Ovary (tissue), 9 donors: Measurements from ENCODE around the gene RDX. TPM values are rescaled to one million over a fixed set of nuclear protein-coding genes. Genes with fewer than 3 reads are reported as not detected.
"Not testable (repeated sequence)": the region's sequence is repeated elsewhere in the genome, so short reads cannot be mapped to it uniquely, and the experiment has no call there.

ENCODE experiments used
- DNase-seq, 5 donors: peaks; one replicate each; pipeline ENCODE4 v3.0.0-alpha.2; 2019 to 2020
- H3K27ac ChIP-seq, 2 donors: fragments of 200-600 bp; one replicate each; pipeline versions ENCODE4 v1.5.1 to v1.8.0; 2019 to 2022
- H3K27me3 ChIP-seq: fragments of 200-600 bp; one replicate; pipeline ENCODE4 v1.8.0; 2022
- H3K36me3 ChIP-seq: fragments of 200-600 bp; sonication (generic); one replicate; pipeline ENCODE4 v1.5.1; 2019
- H3K4me1 ChIP-seq: one replicate; pipeline ENCODE4 v1.8.1; 2013; ENCODE audit warnings: mild to moderate bottlenecking, moderate library complexity; ENCODE audit not compliant: insufficient read depth
- H3K4me3 ChIP-seq: fragments of 200-600 bp; sonication (generic); one replicate; pipeline ENCODE4 v1.5.1; 2017
- H3K9me3 ChIP-seq, 2 donors: fragments of 200-600 bp in 1 of 2; sonication (generic) in 1 of 2; one replicate each; pipeline versions ENCODE4 v1.5.1 to v1.8.1; 2013 to 2019; ENCODE audit warnings: mild to moderate bottlenecking in 1 of 2, moderate library complexity in 1 of 2
- CTCF ChIP-seq, 3 donors: fragments of 450-650 bp in 2 of 3; fragments of 200-600 bp in 1 of 3; IDR thresholded peaks; one replicate each; pipeline versions ENCODE4 v1.5.1 to v1.8.0; 2016 to 2022; ENCODE audit warnings: antibody characterized with exemption in 3 of 3, mild to moderate bottlenecking in 1 of 3
- EP300 ChIP-seq: sonication (generic); formaldehyde crosslinking; IDR thresholded peaks from one replicate; pipeline ENCODE4 v1.6.1; 2017; ENCODE audit warnings: antibody characterized with exemption
- POLR2A ChIP-seq: fragments of 450-650 bp; IDR thresholded peaks from one replicate; pipeline ENCODE4 v1.6.1; 2017; ENCODE audit warnings: antibody characterized with exemption, mild to moderate bottlenecking, moderate library complexity
- WGBS, 3 donors: extraction: QIAGEN DNeasy Blood & Tissue Kit in 1 of 3; methylation state at CpG; one replicate each; pipeline versions ENCODE4 v1.1.5 to v1.1.7; 2013 to 2017; 5-methylcytosine and 5-hydroxymethylcytosine counted together
- intact Hi-C, 4 donors: fragments of 100-400 bp; cut with DNase I; formaldehyde crosslinking; loops; one replicate each; pipeline versions ENCODE4 v1.11.0 to v1.15.1; 2022 to 2023
- polyA plus RNA-seq, 2 donors: library from polyadenylated mRNA; stranded (reverse); fragments of 200-250 nt in 1 of 2; fragments of 350-450 nt in 1 of 2; fragmentation: Illumina TruSeq in 1 of 2; extraction: RNeasy Lipid Tissue Mini Kit (QIAGEN cat#74804) in 1 of 2; gene quantifications; one replicate each; pipeline ENCODE4 v1.2.3, GENCODE V29; 2013 to 2014
- total RNA-seq, 7 donors: library from RNA; depleted of rRNA in 2 of 7; stranded (reverse); fragments of >200 nt in 2 of 7; fragmentation: NEBNext Ultra II Directional in 3 of 7; extraction: Animal tissue kit (Norgen Biotek cat#: 25700) in 3 of 7; gene quantifications; one replicate each; pipeline versions ENCODE4 v1.1.0 to v1.2.4, GENCODE V29; 2016 to 2023
- donor health status: DM: no; HTN: no; CAD: no; lungs with moderate emphysema.
- donor health status: DM: no; HTN: no; CAD: no.
- donor health status: Bipolar disorder and iron deficiency.
- donor health status: DM: yes; HTN: yes; CAD: no.
- donor health status: DM: no; HTN: no; CAD: no.
- donor health status: DM: yes; HTN: yes; CAD: no.

RDX gene
- total and polyA plus RNA-seq, 9 donors, result 40.0 to 175 (median 126) TPM

- 95 to 98% (median 96%) methylated on average over 9 of the region's 9 CpGs for WGBS, 3 donors
- Histone ChIP-seq H3K4me3 (no peak overlapping the region), H3K27me3 (no peaks in the 10 kb centered on the region), H3K4me1 (no peaks in the 10 kb centered on the region), H3K36me3 (no peaks in the 10 kb centered on the region), H3K9me3 (no peaks in the 10 kb centered on the region), H3K27ac (no peak overlapping the region)
- DNase-seq, result no peak
- TF ChIP-seq EP300, result no peak
- no peak for TF ChIP-seq POLR2A
- no peak for TF ChIP-seq CTCF (IDR thresholded peaks at IDR 0.05)
- intact Hi-C loops, result no loop called here
These were observed 98.2 kb downstream of the RDX start for GRCh38 chr11:110198031-110198729.

- TF ChIP-seq EP300 (no peak), CTCF (IDR thresholded peaks at IDR 0.05) (no peak), POLR2A (no peak)
- Histone ChIP-seq H3K9me3 (no peaks in the 10 kb centered on the region), H3K27ac (no peak overlapping the region), H3K4me3 (no peak overlapping the region), H3K27me3 (no peaks in the 10 kb centered on the region), H3K36me3 (no peaks in the 10 kb centered on the region), H3K4me1 (no peaks in the 10 kb centered on the region)
- intact Hi-C loops, result no loop called here
- 79 to 96% (median 94%) methylated on average over 9 of the region's 9 CpGs for WGBS, 3 donors
- DNase-seq, result no peak
These were observed 99.5 kb downstream of the RDX start for GRCh38 chr11:110196884-110197420.

GRCh38 chr11:110196241-110196754 lies 100.1 kb downstream of the RDX start:
- WGBS, 3 donors, result 96 to 99% (median 97%) methylated on average over 5 of the region's 5 CpGs
- H3K27ac ChIP-seq, result no peak overlapping the region
- no peak for DNase-seq
- H3K9me3 ChIP-seq, result no peaks in the 10 kb centered on the region
- intact Hi-C loops, result no loop called here
- TF ChIP-seq EP300 (no peak), CTCF (IDR thresholded peaks at IDR 0.05) (no peak), POLR2A (no peak)
- H3K36me3 ChIP-seq, result no peaks in the 10 kb centered on the region
- H3K4me1 ChIP-seq, result no peaks in the 10 kb centered on the region
- H3K4me3 ChIP-seq, result no peak overlapping the region
- no peaks in the 10 kb centered on the region for H3K27me3 ChIP-seq

- H3K4me1 ChIP-seq, H3K27me3 ChIP-seq, H3K36me3 ChIP-seq, H3K9me3 ChIP-seq, DNase-seq, H3K4me3 ChIP-seq, intact Hi-C loops, H3K27ac ChIP-seq: not testable (repeated sequence)
- WGBS, 3 donors, result 65 to 69% (median 65%) methylated on average over 10 of the region's 10 CpGs
These were observed 102.1 kb downstream of the RDX start for GRCh38 chr11:110194211-110194766.

GRCh38 chr11:110192604-110193282 lies 103.7 kb downstream of the RDX start:
- intact Hi-C loops, H3K4me1 ChIP-seq, H3K9me3 ChIP-seq, H3K36me3 ChIP-seq, H3K4me3 ChIP-seq, DNase-seq, H3K27ac ChIP-seq, H3K27me3 ChIP-seq: not testable (repeated sequence)
- 91 to 94% (median 93%) methylated on average over 4 of the region's 4 CpGs for WGBS, 3 donors
